A549 (cell line): Measurements from ENCODE around the gene CNTFR. TPM values are rescaled to one million over a fixed set of nuclear protein-coding genes. Genes with fewer than 3 reads are reported as not detected.

Experiments
- ATAC-seq, 2 experiments: fragments of 200-7000 bp in 1 of 2; fragments of >200 bp in 1 of 2; cut with Nextera tagmentation in 1 of 2; cut with Tn5 transposase in 1 of 2; 3 replicates each; pipeline versions ENCODE4 v1.8.0 to v1.9.1; 2018 to 2020; ENCODE audit warnings: mild to moderate bottlenecking in 1 of 2, moderate library complexity in 1 of 2
- CTCF ChIA-PET: fragments of 300-600 bp; sonication (Branson Sonifier 250); formaldehyde crosslinking; extraction: SDS; loops from one replicate; lab custom pipeline; 2021; ENCODE audit warnings: antibody characterized with exemption, inconsistent platforms; lab: Yijun Ruan, JAX
- POLR2A ChIA-PET: fragments of 350-600 bp; formaldehyde crosslinking; extraction: SDS; loops from one replicate; lab custom pipeline; 2021; ENCODE audit warnings: antibody characterized with exemption, inconsistent platforms; lab: Yijun Ruan, JAX
- DNase-seq, 2 experiments: peaks; one replicate each; pipeline versions ENCODE4 v3.0.0 to v3.0.0-alpha.2; 2011 to 2016; ENCODE audit warnings: low read depth in 1 of 2, low spot score in 1 of 2
- FAIRE-seq: peaks from 2 replicates; lab custom pipeline; 2011; peaks lifted over from hg19 to GRCh38; lab: Jason Lieb, UNC
- H3K27ac ChIP-seq, 2 experiments: fragments of >200 bp; sonication (Bioruptor Twin); formaldehyde crosslinking; 3 replicates each; pipeline ENCODE4 v1.5.1; 2016 to 2017
- H3K4me1 ChIP-seq: fragments of >200 bp; sonication (Bioruptor Twin); formaldehyde crosslinking; 3 replicates; pipeline ENCODE4 v1.6.1; 2016
- H3K4me2 ChIP-seq: fragments of >200 bp; sonication (Bioruptor Twin); formaldehyde crosslinking; 3 replicates; pipeline ENCODE4 v1.6.1; 2016
- H3K4me3 ChIP-seq: fragments of >200 bp; sonication (Bioruptor Twin); formaldehyde crosslinking; 3 replicates; pipeline ENCODE4 v1.5.1; 2016
- H3K9me3 ChIP-seq: fragments of >200 bp; sonication (Bioruptor Twin); formaldehyde crosslinking; 3 replicates; pipeline ENCODE4 v1.6.1; 2016
- BHLHE40 ChIP-seq: IDR thresholded peaks from 2 replicates; pipeline ENCODE4 v1.6.1; 2012; ENCODE audit warnings: low read depth, low read length, inconsistent platforms
- CBX2 ChIP-seq: fragments of 200-600 bp; sonication (generic); IDR thresholded peaks from 2 replicates; pipeline ENCODE4 v1.6.1; 2016; ENCODE audit warnings: low read depth, mild to moderate bottlenecking, borderline replicate concordance
- CTCF ChIP-seq: fragments of >200 bp; sonication (Bioruptor Twin); formaldehyde crosslinking; IDR thresholded peaks from 3 replicates; pipeline ENCODE4 v1.5.1; 2016
- E2F6 ChIP-seq: IDR thresholded peaks from 2 replicates; pipeline ENCODE4 v1.6.1; 2012; ENCODE audit warnings: low read depth, borderline replicate concordance
- EHMT2 ChIP-seq: fragments of 200-600 bp; sonication (generic); IDR thresholded peaks from 2 replicates; pipeline ENCODE4 v1.6.1; 2016; ENCODE audit warnings: antibody characterized with exemption, low read depth, mild to moderate bottlenecking, moderate library complexity
- ESRRA ChIP-seq: fragments of 150-350 bp; IDR thresholded peaks from 2 replicates; pipeline ENCODE4 v1.6.1; 2014; ENCODE audit warnings: mild to moderate bottlenecking, low read length, borderline replicate concordance
- FOXS1 ChIP-seq: fragments of 250-450 bp; sonication (Bioruptor Pico); IDR thresholded peaks from 2 replicates; pipeline ENCODE4 v1.5.0; 2020; ENCODE audit warnings: mild to moderate bottlenecking, moderate library complexity
- KDM1A ChIP-seq: fragments of 200-600 bp; sonication (generic); IDR thresholded peaks from 2 replicates; pipeline ENCODE4 v1.6.1; 2016; ENCODE audit warnings: low read depth, mild to moderate bottlenecking
- KDM5A ChIP-seq: fragments of 200-600 bp; sonication (generic); IDR thresholded peaks from 2 replicates; pipeline ENCODE4 v1.6.1; 2016; ENCODE audit warnings: antibody characterized with exemption, mild to moderate bottlenecking
- MAZ ChIP-seq: fragments of 150-350 bp; IDR thresholded peaks from 2 replicates; pipeline ENCODE4 v1.6.1; 2014; ENCODE audit warnings: antibody characterized with exemption, low read depth, low read length, borderline replicate concordance
- NFE2L2 ChIP-seq: fragments of 150-350 bp; conservative IDR thresholded peaks from 2 replicates; pipeline ENCODE4 v1.6.1; 2014; ENCODE audit warnings: low read length
- PHF8 ChIP-seq: fragments of 200-600 bp; sonication (generic); IDR thresholded peaks from 2 replicates; pipeline ENCODE4 v1.6.1; 2016; ENCODE audit warnings: low read depth, mild to moderate bottlenecking, antibody characterized with exemption, moderate library complexity, borderline replicate concordance
- POLR2AphosphoS2 ChIP-seq: conservative IDR thresholded peaks from 2 replicates; pipeline ENCODE4 v1.6.1; 2012; ENCODE audit warnings: low read length, improper control_type of control experiment, inconsistent platforms
- RAD21 ChIP-seq, 2 experiments: fragments of >200 bp in 1 of 2; sonication (Bioruptor Twin) in 1 of 2; formaldehyde crosslinking in 1 of 2; IDR thresholded peaks in 1 of 2; conservative IDR thresholded peaks in 1 of 2; 2 replicates in 1 of 2; 3 replicates in 1 of 2; pipeline ENCODE4 v1.6.1; 2012 to 2018; ENCODE audit warnings: inconsistent platforms in 1 of 2
- RARB ChIP-seq: fragments of 250-450 bp; sonication (Bioruptor Pico); IDR thresholded peaks from 2 replicates; pipeline ENCODE4 v1.8.0; 2021; ENCODE audit warnings: mild to moderate bottlenecking, moderate library complexity
- RCOR1 ChIP-seq: fragments of 150-350 bp; IDR thresholded peaks from 2 replicates; pipeline ENCODE4 v1.6.1; 2014; ENCODE audit warnings: antibody characterized with exemption, low read length, low read depth
- SMC3 ChIP-seq: fragments of >200 bp; sonication (Bioruptor Twin); formaldehyde crosslinking; IDR thresholded peaks from 3 replicates; pipeline ENCODE4 v1.6.1; 2018; ENCODE audit warnings: inconsistent platforms
- SREBF2 ChIP-seq: fragments of 450-650 bp; IDR thresholded peaks from 2 replicates; pipeline ENCODE4 v1.6.1; 2014; ENCODE audit warnings: mild to moderate bottlenecking, moderate library complexity
- TFCP2L1 ChIP-seq: fragments of 250-450 bp; sonication (Bioruptor Pico); IDR thresholded peaks from 2 replicates; pipeline ENCODE4 v1.5.0; 2021; ENCODE audit warnings: mild to moderate bottlenecking
- WGBS: methylation state at CpG from one replicate; pipeline ENCODE4 v1.1.6; 2017; ENCODE audit errors: missing lambda C conversion rate; 5-methylcytosine and 5-hydroxymethylcytosine counted together
- polyA plus RNA-seq, 4 experiments: library from polyadenylated mRNA; depleted of rRNA in 3 of 4; stranded (reverse); fragments of >200 nt; fragmentation: RNase III in 1 of 4; extraction: RNeasy Plus Mini Kit Qiagen cat#74134 plus additional on column Dnase treatment in 1 of 4; gene quantifications; 2 replicates in 3 of 4; 3 replicates in 1 of 4; pipeline ENCODE4 v1.2.3, GENCODE V29; 2011 to 2017
- TF ChIP-seq, protein P1 (sequence below): fragments of 150-350 bp; IDR thresholded peaks from 2 replicates; pipeline ENCODE4 v1.6.1; 2014; ENCODE audit warnings: low read depth, mild to moderate bottlenecking, low read length
- TF ChIP-seq, protein P2 (sequence below): IDR thresholded peaks from 2 replicates; pipeline ENCODE4 v1.6.1; 2012

CNTFR gene
- polyA plus RNA-seq, 2 of the 4 experiments (the other 2 are of a cell fraction): 0.09 TPM; not detected in 1

DNA sequence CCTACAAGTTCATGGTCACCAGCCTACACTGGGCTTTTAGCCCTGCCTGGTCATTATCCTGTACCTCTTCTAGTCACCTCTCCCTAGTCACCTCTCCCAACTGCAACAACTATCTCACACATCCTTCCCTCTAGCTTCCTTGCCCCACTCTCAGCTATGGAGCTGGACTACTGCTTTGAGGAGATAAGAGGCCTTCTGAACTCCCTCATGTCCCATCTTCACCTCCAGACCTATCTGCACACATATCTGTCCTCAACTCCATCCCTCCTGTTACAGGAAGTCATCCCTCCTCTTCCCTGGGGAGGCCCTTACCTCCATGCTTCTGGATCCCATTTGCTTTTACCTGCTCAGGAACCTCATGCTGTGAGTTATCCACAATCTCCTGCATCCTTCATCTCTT, 16.7 kb upstream of the CNTFR start (continued):
- TF ChIP-seq, protein P1, sequence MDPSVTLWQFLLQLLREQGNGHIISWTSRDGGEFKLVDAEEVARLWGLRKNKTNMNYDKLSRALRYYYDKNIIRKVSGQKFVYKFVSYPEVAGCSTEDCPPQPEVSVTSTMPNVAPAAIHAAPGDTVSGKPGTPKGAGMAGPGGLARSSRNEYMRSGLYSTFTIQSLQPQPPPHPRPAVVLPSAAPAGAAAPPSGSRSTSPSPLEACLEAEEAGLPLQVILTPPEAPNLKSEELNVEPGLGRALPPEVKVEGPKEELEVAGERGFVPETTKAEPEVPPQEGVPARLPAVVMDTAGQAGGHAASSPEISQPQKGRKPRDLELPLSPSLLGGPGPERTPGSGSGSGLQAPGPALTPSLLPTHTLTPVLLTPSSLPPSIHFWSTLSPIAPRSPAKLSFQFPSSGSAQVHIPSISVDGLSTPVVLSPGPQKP: no peak
- TF ChIP-seq EHMT2: no peak
- no peak for TF ChIP-seq KDM5A
- TF ChIP-seq FOXS1 (CRISPR knock-in tag): no peak
- TF ChIP-seq PHF8: no peak
- no peak for TF ChIP-seq CTCF
- no peak for TF ChIP-seq RARB (CRISPR knock-in tag)

- WGBS: 54% methylated on average over 4 of the region's 4 CpGs
- Histone ChIP-seq H3K27ac (no peak overlapping the region), H3K4me2 (no peak overlapping the region), H3K4me1 (peaks cover 5% of the 10 kb centered on the region; the same call in 1 of the 3 replicates), H3K9me3 (no peaks in the 10 kb centered on the region), H3K4me3 (no peak overlapping the region)
- ChIA-PET POLR2A (interaction anchor here (0.7 kb wide), 2 partner anchors 13 to 215 kb away, joined by 3 to 4 read pairs; no protein-coding TSS in a partner anchor), CTCF (interaction anchor here (0.5 to 17.0 kb wide), 73 partner anchors 10 to 790 kb away, joined by 3 to 429 read pairs (median 5); partner anchors contain the start of genes ARID3C, DCTN3, MYORG and SIGMAR1)
- FAIRE-seq (peak; percentile 54), ATAC-seq (peak; percentile 82 to 96), DNase-seq (peak; percentile 71 to 94)
- TF ChIP-seq, protein P1: no peak
- no peak for TF ChIP-seq TFCP2L1 (CRISPR knock-in tag)
- TF ChIP-seq SMC3: peak; percentile 72
- TF ChIP-seq E2F6: no peak
- TF ChIP-seq ESRRA: no peak
- no peak for TF ChIP-seq CBX2
- no peak for TF ChIP-seq KDM1A
- TF ChIP-seq CTCF: peak; percentile 95
- no peak for TF ChIP-seq RCOR1
- no peak for TF ChIP-seq POLR2AphosphoS2
- no peak for TF ChIP-seq MAZ
- no peak for TF ChIP-seq NFE2L2
- no peak for TF ChIP-seq PHF8
- TF ChIP-seq, protein P2, sequence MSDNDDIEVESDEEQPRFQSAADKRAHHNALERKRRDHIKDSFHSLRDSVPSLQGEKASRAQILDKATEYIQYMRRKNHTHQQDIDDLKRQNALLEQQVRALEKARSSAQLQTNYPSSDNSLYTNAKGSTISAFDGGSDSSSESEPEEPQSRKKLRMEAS: no peak
- TF ChIP-seq EHMT2: no peak
- no peak for TF ChIP-seq SREBF2
- TF ChIP-seq RARB (CRISPR knock-in tag): no peak
- no peak for TF ChIP-seq FOXS1 (CRISPR knock-in tag)
- TF ChIP-seq RAD21 (conservative IDR thresholded peaks at IDR 0.05 in 1 of 2, IDR thresholded peaks at IDR 0.05 in 1 of 2): peak; percentile 88 to 96
- TF ChIP-seq BHLHE40: no peak
These were observed 14.2 kb upstream of the CNTFR start for GRCh38 chr9:34603610-34604231.
